SH-SY5Y (cell line): ENCODE measurements around the gene NAV3.

Experiments used
- GATA2 ChIP-seq: IDR thresholded peaks from 2 replicates; pipeline ENCODE4 v1.6.1; 2011; ENCODE audit warnings: mild to moderate bottlenecking, low read depth, low read length
- GATA3 ChIP-seq: IDR thresholded peaks from 2 replicates; pipeline ENCODE4 v1.6.1; 2011; ENCODE audit warnings: low read depth, mild to moderate bottlenecking, low read length, moderate library complexity

DNA sequence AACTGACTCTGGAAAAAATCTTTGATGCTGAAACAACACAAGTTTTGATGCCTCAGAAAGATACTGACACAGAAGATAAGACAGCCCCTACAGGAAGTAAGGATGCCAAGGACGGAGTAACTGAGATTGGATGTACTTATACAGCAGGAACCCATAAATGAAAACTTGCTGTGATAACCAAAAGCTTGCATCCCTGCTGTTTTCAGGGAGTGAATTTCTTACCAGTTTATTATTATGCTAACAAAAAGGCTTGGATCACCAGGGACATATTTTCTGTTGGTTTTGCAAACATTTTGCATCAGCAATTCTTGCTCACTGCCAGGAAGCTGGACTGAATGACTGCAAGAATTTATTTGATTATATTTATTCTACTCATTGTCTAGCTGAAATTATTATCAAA is 197.7 kb downstream of the NAV3 start:
- TF ChIP-seq GATA2 (no peak), GATA3 (no peak)
